HG03342 (cell line): Measurements from ENCODE around the gene BRD9.
A peak's percentile ranks its signal among the peaks of the same experiment; 100 is the strongest.
"Not testable (repeated sequence)": the region's sequence is repeated elsewhere in the genome, so short reads cannot be mapped to it uniquely, and the experiment has no call there.

Experiments
- ATAC-seq: cut with Tn5 transposase; IDR thresholded peaks from one replicate; pipeline ENCODE4 v1.9.1; 2021; ENCODE audit warnings: mild to moderate bottlenecking, moderate library complexity; ENCODE audit not compliant: unreplicated experiment

Gene BRD9

DNA sequence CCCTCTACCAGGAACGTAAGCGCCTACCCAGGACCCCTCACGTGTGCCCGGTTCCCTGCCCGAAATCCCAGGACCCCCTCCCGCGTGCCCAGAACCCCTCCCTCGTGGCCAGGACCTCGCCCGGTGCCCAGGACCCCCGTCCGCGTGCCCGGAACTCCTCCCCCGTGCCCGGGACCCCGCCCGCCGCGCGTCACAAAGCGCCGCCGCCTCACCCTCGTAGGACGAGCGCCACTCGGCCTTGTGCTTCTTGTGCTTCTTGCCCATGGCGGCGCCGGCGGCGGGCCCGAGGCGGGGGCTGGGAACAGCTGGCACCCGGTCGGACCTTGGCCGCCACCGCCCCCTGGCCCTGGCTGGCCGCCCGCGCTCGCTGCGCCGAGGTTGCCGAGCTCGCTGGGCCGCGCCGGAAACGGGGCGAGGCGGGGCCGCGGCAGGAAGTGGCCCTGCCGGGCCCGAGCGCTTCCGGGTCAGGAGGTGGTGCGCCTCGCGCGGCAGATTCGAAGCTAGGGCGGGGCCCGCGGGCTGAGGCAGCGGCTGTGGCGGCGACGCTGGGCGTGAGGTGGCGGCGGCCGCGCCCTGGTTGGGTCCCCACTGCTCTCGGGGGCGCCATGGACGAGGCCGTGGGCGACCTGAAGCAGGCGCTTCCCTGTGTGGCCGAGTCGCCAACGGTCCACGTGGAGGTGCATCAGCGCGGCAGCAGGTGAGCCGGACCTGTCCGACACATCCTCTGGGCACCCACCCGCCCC, at the start of gene BRD9, which contains the start of gene TRIP13:
TSS of gene BRD9 (minus strand) at position 408 of the 743 bp plus-strand sequence. CDS start at position 264, 144 bp downstream.
TSS of gene TRIP13 (plus strand) at position 491 of the 743 bp plus-strand sequence. CDS start at position 606, 115 bp downstream.
- ATAC-seq = peak; percentile 97

DNA sequence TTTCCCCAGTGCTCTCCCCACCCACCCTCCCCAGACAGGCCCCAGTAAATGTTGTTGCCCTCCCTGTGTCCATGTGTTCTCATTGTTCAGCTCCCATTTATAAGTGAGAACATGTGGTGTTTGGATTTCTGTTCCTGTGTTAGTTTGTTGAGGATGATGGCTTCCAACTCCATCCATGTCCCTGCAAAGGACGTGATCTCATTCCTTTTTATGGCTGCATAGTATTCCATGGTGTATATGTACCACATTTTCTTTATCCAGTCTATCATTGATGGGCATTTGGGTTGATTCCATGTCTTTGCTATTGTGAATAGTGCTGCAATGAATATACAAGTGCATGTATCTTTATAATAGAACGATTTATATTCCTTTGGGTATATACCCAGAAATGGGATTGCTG, 48.1 kb upstream of the BRD9 start:
- ATAC-seq = not testable (repeated sequence)

DNA sequence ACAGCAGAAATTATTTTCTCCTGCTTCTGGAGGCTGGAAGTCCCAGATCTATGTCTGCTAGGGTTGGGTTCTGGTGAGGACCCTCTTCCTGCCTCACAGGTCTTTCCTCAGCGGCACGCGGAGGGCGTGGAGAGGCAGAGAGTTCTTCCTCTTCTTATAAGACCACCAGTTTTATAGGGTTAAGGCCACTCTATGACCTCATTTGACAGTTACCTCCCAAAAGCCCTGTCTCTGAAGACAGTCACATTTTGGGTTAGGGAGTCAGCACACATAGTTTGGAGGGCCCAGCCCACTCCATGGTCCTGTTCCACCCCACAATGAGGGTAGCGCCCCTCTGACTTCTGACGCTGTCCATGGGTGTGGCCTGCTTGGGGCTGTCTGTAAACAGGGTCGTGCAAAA, 46.8 kb upstream of the BRD9 start:
- no peak for ATAC-seq

DNA sequence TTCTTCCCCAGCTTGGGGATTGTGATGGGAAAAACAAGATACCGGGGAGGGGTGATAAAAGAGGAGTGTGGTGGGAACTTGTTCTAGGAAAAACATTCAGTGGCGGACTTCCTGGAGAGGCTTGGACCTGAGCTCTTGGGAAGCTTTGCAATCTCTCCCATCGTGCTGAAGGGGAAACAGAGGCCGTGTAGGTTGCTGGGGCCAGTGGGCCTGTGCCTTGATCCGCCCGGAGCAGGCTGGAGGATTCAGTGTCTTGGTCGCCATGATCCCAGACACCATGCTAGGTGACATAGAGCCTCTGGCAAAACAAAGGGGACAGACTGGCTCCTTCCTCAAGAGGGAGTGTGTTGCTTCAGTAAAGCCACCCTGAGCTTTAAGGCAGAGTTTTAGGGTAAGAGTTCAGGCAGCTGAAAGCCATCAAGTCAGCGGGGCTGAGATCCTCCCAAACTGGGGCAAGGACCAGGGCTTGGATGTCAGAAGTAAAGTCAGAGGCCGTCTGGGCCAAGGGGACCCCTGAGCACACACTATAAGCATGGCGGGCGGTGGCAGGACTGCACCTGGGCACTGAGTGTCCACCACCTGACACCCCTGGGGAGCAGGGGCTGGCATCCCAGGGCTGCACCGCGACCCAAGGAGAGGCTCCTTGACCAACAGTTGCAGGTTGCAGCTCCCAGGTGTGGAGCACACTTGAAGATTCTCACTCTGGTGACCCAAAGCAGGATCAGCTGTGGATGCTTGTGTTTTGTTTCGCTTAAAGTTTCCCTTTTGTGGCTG, 44.7 kb upstream of the BRD9 start:
- ATAC-seq = no peak

DNA sequence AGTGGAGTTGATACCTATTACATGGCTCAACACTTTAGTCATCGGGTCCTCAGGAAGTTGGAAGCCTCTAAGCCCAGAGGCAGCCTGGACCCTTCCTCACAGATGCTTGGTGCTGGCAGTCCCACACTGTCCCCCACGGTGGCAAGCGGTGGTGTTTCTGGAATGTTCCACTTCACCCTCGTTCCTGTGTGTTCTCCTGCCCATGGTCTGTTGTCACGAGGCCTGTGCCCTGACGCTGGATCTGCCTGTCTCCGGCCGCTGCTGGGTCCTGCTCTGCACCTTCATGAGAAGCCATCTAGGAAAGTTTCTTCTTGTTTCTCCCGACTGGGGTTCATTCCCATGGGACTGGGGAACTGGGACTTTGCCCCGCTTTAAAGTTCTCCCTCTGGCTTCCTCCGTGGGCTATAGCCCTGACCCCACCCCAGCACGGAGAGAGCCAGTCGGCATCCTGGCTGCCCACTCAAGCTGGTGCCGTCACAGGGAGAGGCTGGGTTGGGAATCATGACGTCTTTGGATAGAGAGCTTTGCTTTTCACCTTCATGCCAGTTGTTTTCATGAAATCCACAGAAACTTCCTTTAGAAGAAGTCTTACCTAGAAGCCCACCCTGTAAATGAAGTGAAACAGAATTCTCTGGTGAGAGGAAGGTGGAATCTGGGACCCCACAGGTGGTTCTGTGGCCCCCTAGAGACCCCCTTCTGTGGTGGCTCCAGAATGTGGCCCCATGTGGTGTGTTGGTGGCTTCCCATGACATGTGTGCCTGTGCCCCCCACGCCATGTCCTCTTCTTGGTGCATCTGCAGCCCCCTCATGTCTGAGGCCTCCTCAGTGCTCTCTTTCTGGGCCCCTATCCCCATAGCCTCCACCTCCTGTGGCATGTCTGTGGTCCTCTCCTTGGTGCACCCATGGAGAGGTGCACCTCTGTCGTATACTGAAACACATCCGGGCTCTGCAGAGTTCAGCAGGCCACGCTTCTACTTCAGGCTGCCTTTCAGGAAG, 43.8 kb upstream of the BRD9 start:
- ATAC-seq = no peak

DNA sequence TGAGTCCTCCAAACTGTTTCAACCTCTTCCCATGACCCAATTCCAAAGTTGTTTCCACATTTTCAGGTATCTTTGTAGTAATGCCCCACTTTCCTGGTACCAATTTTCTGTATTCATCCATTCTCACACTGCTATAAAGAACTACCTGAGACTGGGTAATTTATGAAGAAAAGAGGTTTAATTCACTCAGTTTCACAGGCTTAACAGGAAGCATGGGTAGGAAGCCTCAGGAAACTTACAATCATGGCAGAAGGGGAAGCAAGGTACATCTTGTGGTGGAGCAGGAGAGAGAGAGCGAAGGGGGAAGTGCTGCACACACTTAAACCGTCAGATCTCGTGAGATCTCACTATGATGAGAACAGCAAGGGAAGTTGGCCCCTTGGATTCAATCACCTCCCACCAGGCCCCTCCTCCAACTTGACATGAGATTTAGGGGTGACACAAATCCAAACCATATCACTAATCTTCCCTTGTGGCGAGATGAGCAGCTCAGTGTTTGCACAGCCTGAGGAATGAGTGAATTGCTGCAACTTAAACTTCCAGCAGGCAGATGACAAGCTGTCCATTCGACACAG, 43.0 kb upstream of the BRD9 start:
- no peak for ATAC-seq

DNA sequence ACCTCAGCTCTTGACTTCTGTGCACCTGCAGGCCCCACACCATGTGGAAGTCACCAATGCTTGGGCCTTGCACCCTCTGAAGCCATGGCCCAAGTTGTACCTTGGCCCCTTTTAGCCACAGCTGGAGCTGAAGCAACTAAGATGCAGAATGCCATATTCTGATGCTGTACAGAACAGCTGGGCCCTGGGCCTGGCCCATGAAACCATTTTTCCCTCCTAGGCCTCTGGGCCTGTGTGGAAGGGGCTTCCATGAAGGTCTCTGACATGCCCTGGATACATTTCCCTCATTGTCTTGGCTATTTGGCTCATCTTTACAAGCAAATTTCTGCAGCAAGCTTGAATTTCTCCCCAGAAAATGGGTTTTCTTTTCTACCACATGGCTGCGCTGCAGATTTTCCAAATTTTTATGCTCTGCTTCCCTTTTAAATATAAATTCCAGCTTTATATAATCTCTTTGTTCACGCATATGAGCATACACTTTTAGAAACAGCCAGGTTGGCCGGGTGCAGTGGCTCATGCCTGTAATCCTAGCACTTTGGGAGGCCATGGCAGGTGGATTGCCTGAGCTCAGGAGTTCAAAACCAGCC, 41.9 kb upstream of the BRD9 start:
- not testable (repeated sequence) for ATAC-seq

DNA sequence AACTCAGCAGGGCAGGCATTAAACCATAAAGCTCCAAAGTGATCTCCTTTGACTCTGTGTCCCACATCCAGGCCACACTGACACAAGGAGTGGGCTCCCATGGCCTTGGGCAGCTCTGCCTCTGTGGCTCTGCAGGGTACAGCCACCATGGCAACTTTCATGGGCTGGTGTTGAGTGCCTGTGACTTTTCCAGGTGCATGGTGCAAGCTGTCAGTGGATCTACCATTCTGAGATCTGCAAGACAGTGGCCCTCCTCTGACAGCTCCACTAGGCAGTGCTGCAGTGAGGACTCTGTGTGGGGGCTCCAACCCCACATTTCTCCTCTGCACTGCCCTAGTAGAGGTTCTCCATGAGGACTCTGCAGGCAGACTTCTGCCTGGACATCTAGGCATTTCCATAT, 41.4 kb upstream of the BRD9 start:
- ATAC-seq = not testable (repeated sequence)

DNA sequence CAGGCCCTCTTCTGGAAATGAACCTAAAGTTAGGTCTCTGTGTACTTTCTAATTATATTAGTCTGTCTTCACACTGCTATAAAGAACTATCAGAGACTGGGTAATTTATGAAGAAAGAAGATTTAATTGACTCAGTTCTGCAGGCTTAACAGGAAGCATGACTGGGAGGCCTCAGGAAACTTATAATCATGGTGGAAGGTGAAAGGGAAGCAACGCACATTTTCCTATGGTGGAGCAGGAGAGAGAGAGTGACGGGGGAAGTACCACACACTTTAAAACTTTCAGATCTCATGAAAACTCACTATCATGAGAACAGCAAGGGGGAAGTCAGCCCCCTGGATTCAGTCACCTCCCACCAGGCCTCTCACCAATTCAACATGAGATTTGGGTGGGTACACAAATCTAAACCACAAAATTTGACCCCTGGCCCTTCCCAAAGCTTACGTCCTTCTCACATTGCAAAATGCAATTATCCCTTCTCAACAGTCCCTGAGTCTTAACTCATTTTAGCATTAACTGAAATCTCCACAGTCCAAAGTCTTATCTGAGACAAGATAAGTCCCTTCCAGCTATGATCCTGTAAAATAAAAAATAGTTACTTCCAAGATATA, 40.8 kb upstream of the BRD9 start:
- ATAC-seq = no peak

DNA sequence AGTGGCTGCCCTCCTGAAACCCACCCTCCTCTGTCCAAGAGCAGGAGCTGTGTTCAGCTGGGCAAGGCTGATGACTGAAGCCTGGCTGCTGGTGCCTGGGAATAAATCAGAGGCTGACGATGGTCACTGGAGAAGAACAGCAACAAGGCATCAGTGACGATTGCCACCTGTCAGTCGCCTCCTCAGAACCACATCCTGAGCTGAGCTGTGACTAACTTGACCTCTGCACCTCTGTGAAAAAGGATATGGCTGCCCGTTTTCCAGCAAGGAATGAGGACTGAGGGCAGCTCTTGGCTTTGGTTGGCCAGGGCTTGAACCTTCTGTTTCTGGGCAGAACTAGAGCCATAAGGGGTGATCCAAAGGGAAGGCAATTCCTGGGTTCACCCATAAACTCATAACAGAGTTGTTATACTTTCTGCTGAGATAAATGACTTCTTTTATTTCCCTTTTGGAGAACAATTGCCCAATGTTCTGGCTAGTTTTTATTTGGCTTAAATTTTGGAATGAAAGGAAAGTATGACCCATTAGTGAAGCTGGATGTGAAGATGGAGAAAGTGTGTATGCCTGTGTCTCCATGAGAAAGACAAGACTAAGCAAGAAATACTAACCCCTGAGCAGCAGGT, 40.1 kb upstream of the BRD9 start:
- no peak for ATAC-seq

DNA sequence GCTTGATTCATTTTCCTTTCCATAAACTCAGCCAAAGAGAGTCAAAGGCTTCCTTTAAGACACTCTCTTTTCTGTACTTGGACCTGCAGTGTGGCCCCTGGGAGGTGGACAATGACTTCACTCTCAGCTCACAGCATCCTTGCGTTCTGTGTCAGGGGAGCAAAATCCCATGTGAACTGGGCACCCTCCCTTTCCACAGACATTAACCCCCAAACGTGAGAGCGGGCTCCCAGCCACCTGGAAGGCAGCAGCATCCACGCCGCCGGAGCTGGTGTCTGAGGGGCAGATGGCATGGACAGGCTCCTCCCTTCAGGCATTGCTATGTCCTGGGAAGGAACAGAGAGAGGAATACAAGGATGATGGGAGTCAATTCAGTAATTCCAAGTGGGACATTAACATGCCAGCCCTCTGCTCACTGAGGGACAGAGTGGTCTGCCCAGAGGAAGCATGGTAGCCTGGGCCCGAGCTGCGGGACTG, 39.6 kb upstream of the BRD9 start:
- no peak for ATAC-seq

DNA sequence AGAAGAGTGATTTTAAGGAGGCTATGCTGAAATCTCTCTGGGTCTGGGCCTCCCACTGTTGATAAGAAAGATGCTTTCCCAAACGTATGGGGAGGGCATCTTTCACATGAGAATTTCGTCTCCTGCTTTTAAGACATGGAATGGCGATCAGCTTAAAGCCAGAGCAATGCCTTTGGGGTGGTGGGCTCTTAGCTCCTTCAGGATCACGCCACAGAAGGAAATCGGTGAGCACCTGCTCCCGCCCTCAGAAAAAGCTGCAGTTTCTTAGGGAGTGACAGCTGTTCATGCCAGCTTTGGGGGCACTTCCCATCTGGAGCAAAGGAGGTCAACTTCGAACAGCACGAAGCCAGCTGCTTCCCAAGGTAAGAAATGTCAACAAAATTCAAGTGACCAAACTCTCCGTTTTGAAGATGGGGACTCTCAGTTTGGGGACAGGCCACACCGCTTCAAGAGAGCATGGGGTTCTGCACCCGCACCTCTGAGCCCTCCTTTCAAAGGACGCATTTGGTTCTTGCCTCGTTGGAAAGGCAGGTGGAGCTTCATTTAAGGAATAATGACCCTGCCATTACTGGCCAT, 39.1 kb upstream of the BRD9 start:
- no peak for ATAC-seq

DNA sequence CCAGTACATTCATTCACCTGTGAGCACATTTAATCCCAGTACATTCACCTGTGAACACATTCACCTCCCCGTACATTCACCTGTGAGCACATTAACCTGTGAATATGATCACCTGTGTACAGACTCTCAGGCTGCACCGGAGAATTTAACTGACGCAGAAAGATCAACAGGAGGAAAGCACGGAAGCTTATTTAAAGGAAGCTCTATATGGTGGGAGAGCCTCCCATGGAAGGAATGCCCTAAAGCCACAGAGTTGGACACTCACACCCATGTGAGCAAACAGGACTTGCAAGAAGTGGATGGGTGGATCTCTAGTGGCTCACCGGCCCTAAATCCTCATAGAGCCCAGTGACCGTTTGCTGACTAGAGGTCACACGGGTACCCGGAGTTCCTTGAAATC, 38.3 kb upstream of the BRD9 start:
- ATAC-seq = no peak

DNA sequence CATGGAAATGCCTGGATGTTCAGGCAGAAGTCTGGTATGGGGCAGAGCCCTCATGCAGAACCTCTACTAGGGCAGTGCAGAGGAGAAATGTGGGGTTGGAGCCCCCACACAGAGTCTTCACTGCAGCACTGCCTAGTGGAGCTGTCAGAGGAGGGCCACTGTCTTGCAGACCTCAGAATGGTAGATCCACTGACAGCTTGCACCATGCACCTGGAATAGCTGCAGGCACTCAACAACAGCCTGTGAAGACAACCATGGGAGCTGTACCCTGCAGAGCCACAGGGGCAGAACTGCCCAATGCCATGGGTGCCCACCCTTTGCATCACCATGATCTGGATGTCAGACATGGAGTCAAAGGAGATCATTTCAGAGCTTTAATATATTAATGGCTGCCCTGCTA, 37.0 kb upstream of the BRD9 start:
- no peak for ATAC-seq

DNA sequence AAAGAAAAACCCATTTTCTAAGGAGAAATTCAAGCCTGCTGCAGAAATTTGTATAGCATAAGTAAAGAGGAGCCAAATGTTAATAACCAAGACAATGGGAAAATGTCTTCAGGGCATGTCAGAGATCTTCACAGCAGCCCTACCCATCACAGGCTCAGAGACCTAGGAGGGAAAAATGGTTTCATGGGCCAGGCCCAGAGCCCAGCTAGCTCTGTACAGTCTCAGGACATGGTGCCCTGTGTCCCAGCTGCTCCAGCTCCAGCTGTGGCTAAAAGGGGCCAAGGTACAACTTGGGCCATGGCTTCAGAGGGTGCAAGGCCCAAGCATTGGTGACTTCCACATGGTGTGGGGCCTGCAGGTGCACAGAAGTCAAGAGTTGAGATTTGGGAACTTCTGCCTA, 36.6 kb upstream of the BRD9 start:
- ATAC-seq = not testable (repeated sequence)

DNA sequence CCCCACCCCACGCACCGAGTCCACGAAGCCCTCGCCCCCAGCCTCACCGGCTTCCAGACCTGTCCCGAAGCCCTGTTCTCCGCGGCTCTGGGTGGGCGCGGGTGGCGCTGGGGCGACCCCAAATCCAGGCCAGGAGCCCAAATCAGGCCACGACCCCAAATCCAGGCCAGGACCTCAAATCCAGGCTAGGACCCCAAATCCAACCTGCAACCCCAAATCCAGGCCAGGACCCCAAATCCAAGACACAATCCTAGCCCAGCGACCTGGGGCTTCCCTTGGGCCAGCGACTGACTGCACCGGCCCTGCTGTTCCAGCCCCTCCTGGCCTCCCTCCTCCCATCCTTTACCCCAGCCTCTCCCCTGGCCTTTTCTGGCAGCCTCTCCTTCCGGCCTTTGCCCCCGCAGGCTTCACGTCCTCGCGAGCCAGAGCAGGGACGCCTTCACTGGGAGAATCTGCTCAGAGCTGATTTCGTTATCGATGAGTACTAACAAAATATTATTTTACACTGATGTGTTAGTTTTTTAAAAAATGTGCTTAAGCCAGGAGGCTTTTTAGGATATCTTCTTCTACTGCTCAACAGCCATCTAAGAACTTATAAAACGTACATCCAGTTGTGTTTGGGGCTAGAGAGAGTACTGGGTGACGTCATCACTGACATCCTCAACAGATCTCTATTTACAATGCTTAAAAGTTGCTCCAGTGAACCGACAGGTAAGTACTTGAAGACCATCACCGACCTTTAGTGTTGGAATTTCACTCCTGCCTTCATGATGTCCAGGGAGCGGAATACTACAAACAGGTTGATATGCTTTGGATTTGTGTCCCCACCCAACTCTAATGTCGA, 34.8 kb upstream of the BRD9 start:
- no peak for ATAC-seq

DNA sequence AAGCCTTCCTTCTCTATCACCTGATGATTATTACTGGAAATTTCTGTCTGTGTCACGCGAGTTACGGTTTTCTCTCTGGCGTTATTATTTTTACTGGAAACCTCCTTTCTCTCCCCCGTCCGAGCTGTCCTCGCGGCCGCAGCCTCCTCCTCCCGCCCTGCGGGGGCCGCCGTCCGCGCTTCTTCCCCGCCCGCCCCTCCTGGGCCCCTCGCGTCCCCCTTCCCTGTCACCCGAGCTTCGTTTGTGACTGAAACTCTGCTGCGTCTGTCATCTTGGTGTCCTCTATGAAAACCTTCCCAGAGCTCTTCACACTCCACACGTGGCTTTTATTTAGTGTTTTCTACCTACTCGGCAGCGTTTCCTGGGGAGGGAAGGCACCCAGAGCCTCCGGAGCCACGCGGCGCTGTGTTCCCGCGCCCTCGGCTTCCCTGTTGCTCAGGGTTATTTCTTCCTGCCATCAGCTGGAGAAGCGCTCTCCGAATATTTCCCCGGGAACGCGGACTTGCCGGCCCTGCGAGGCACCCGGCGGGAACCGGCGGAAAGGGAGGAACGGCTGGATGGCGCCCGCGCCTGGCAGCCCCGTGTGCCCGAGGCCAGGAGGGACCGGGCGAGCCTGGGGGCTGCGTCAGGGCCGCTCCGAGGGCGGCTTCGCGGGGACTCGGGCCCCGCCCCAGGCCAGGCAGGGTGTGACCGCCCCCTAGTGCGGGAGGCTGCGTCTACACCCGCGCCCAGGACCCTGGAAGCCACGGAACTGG, 34.0 kb upstream of the BRD9 start:
- ATAC-seq = no peak
